ENCODE data around the gene COL21A1.

DNA sequence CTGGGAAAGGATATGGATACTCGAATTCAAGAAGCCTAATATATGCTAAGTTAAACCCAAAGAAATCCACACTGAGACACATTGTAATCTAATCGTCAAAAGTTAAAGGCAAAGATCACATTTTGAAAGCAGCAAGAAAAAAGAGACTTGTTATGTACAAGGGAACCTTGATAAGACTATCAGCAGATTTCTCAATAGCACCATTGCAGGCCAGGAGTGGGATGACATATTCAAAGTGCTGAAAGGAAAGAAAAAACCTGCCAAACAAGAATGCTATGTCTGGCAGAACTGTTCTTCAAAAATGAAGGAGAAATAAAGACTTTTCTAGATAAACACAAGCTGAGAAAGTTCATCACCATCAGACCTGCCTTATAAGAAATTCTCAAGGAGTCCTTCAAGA is 75.2 kb downstream of the COL21A1 start:
- TF ChIP-seq, protein P1, sequence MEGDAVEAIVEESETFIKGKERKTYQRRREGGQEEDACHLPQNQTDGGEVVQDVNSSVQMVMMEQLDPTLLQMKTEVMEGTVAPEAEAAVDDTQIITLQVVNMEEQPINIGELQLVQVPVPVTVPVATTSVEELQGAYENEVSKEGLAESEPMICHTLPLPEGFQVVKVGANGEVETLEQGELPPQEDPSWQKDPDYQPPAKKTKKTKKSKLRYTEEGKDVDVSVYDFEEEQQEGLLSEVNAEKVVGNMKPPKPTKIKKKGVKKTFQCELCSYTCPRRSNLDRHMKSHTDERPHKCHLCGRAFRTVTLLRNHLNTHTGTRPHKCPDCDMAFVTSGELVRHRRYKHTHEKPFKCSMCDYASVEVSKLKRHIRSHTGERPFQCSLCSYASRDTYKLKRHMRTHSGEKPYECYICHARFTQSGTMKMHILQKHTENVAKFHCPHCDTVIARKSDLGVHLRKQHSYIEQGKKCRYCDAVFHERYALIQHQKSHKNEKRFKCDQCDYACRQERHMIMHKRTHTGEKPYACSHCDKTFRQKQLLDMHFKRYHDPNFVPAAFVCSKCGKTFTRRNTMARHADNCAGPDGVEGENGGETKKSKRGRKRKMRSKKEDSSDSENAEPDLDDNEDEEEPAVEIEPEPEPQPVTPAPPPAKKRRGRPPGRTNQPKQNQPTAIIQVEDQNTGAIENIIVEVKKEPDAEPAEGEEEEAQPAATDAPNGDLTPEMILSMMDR (conservative IDR thresholded peaks at IDR 0.05; ENCODE audit: low read depth, low read length): no peak
- no peak for TF ChIP-seq EZH2 (IDR thresholded peaks at IDR 0.05; ENCODE audit: borderline replicate concordance, low read depth, low read length, poor library complexity, severe bottlenecking)

Data from A673 (cell line).